Mucosa of descending colon (tissue), 3 donors: ENCODE measurements around the gene HAO2. TPM values are rescaled to one million over a fixed set of nuclear protein-coding genes. Genes with fewer than 3 reads are reported as not detected.

Source experiments
- ATAC-seq: fragments of 200-7000 bp; cut with Tn5 transposase; one replicate; pipeline ENCODE4 v1.9.1; 2020; ENCODE audit warnings: mild to moderate bottlenecking, moderate library complexity
- DNase-seq, 3 donors: peaks; one replicate each; pipeline ENCODE4 v3.0.0-alpha.2; 2020
- H3K36me3 ChIP-seq: fragments of 200-600 bp; one replicate; pipeline ENCODE4 v1.8.0; 2021; ENCODE audit warnings: low read depth, mild to moderate bottlenecking
- H3K4me1 ChIP-seq: fragments of 200-600 bp; one replicate; pipeline ENCODE4 v1.8.0; 2021; ENCODE audit warnings: low read depth, mild to moderate bottlenecking
- H3K4me3 ChIP-seq: fragments of 200-600 bp; one replicate; pipeline ENCODE4 v1.8.0; 2021; ENCODE audit warnings: mild to moderate bottlenecking
- H3K9me3 ChIP-seq: fragments of 200-600 bp; one replicate; pipeline ENCODE4 v1.8.0; 2021; ENCODE audit warnings: mild to moderate bottlenecking
- CTCF ChIP-seq: fragments of 200-600 bp; IDR thresholded peaks from one replicate; pipeline ENCODE4 v1.8.0; 2022; ENCODE audit warnings: antibody characterized with exemption, mild to moderate bottlenecking
- intact Hi-C, 2 donors: fragments of 100-400 bp; cut with DNase I in 1 of 2; cut with micrococcal nuclease in 1 of 2; formaldehyde crosslinking; loops; one replicate each; pipeline versions ENCODE4 v1.11.0 to v1.11.1; 2022; cut with DNase I, micrococcal nuclease
- total RNA-seq, 3 donors: library from RNA; stranded (reverse); fragmentation: NEBNext Ultra II Directional in 2 of 3; extraction: Animal tissue kit (Norgen Biotek cat#: 25700) in 2 of 3; gene quantifications; one replicate each; pipeline versions ENCODE4 v1.2.1 to v1.2.4, GENCODE V29; 2021 to 2023
- donor health status: DM: no; HTN: no; CAD: no; lungs with moderate emphysema.
- donor health status: DM: no; HTN: no; CAD: no.
- donor health status: DM: no; HTN: yes; CAD: no.

HAO2 gene
- total RNA-seq, 3 donors from 2014 or later: not detected

DNA sequence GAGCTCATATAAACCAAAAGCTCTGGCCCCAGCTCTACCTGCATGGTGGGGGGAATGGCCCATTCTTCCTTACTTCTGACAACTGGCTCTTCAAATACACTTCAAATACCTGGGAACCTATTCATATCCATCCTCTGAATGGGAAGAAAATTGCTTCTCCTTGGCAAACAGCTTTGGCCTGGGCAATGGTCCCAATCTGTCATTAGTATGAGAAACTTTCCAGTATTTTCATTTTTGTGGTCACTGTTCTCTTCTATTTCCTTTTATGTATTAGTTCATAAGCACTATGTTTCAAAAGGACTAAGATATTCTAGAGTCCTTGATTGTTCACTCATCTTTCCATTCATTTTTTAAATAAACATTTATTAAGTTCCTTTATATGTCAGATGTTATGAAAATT lies 41.1 kb downstream of the HAO2 start:
- Histone ChIP-seq H3K9me3 (peaks cover 4% of the 10 kb centered on the region), H3K4me3 (no peak overlapping the region), H3K36me3 (no peaks in the 10 kb centered on the region), H3K4me1 (no peaks in the 10 kb centered on the region)
- ATAC-seq (no peak), DNase-seq (no peak)
- intact Hi-C loops: no loop called here
- TF ChIP-seq CTCF: no peak

- TF ChIP-seq CTCF: no peak
- Histone ChIP-seq H3K4me3 (no peak overlapping the region), H3K4me1 (no peaks in the 10 kb centered on the region), H3K9me3 (peaks cover 3% of the 10 kb centered on the region), H3K36me3 (no peaks in the 10 kb centered on the region)
- ATAC-seq (peak; percentile 89), DNase-seq (no peak)
- intact Hi-C loops: no loop called here
Observed at GRCh38 chr1:119410961-119411360, 42.4 kb downstream of the HAO2 start.

GRCh38 chr1:119414950-119415349 lies 46.4 kb downstream of the HAO2 start, which contains the start of gene HSD3B2:
Gene HSD3B2, plus strand, starts transcription at chr1:119415150. Its CDS starts 270 bp downstream, at chr1:119415420.
- ATAC-seq: peak; percentile 17
- Histone ChIP-seq H3K4me3 (no peak within 1 kb of the TSS), H3K9me3 (no peaks in the 10 kb centered on the region), H3K4me1 (no peaks in the 10 kb centered on the region), H3K36me3 (no peaks in the 10 kb centered on the region)
- intact Hi-C loops: no loop called here
- TF ChIP-seq CTCF: no peak
- no peak for DNase-seq

GRCh38 chr1:119416006-119416640 lies 47.5 kb downstream of the HAO2 start:
- DNase-seq: no peak
- Histone ChIP-seq H3K4me3 (no peak overlapping the region), H3K4me1 (no peaks in the 10 kb centered on the region), H3K9me3 (no peaks in the 10 kb centered on the region), H3K36me3 (no peaks in the 10 kb centered on the region)
- intact Hi-C loops: no loop called here
- no peak for TF ChIP-seq CTCF
- no peak for ATAC-seq

DNA sequence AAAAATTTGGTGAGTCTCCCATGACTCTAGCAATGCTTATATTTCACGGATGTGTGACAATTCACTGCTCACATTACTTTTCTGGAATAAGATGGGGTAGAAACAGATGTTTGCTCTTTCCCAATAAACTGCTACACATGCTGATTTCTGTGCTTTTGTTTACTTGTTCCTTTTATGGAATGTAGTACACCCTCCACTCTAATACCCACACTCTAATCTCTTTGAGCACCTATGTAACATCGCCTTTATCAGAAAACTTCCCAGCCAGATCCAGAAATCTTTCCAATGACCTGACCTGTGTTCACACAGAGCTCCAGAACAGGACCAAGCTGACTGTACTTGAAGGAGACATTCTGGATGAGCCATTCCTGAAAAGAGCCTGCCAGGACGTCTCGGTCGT lies 50.5 kb downstream of the HAO2 start:
- no peaks in the 10 kb centered on the region for H3K4me1 ChIP-seq
- no peak for TF ChIP-seq CTCF
- no peak overlapping the region for H3K4me3 ChIP-seq
- no peaks in the 10 kb centered on the region for H3K9me3 ChIP-seq
- ATAC-seq (no peak), DNase-seq (no peak)
- intact Hi-C loops: no loop called here
- no peaks in the 10 kb centered on the region for H3K36me3 ChIP-seq

DNA sequence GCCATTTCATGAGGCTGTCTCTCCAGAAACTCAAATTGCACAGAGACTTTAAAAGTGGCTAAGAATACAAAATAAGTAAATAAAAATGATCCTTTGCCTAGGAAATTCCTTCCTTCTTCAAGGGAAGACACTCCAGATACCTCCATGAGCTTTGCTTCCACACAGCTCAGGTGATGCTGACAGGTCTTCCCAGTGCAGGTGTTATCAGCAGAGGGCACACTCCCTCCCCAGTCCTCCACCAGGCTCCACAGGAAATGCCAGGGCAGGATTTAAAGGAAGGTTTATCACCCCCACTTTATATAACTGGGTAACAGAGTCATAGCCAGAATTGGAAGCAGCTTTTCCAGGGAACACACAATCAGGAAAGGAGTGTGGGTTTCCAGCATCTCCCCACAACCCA lies 52.1 kb downstream of the HAO2 start:
- intact Hi-C loops: no loop called here
- no peak overlapping the region for H3K4me3 ChIP-seq
- H3K36me3 ChIP-seq: no peaks in the 10 kb centered on the region
- no peak for ATAC-seq
- no peak for TF ChIP-seq CTCF
- no peaks in the 10 kb centered on the region for H3K4me1 ChIP-seq
- DNase-seq: no peak
- no peaks in the 10 kb centered on the region for H3K9me3 ChIP-seq
